Transverse colon (tissue), 4 donors: ENCODE data around the gene ATP4B. TPM values are rescaled to one million over a fixed set of nuclear protein-coding genes. Genes with fewer than 3 reads are reported as not detected.

Experiments
- DNase-seq: peaks from one replicate; pipeline ENCODE4 v3.0.0-alpha.2; 2019
- H3K27ac ChIP-seq, 4 donors: fragments of 200-600 bp; sonication (generic); 2 replicates each; pipeline ENCODE4 v1.5.1; 2016 to 2018; ENCODE audit warnings: inconsistent platforms in 4 of 4
- H3K27me3 ChIP-seq: fragments of 200-600 bp; sonication (generic); 2 replicates; pipeline ENCODE4 v1.5.1; 2017; ENCODE audit warnings: inconsistent platforms
- H3K36me3 ChIP-seq, 4 donors: fragments of 200-600 bp; sonication (generic); 2 replicates each; pipeline ENCODE4 v1.5.1; 2017 to 2019; ENCODE audit warnings: inconsistent platforms in 4 of 4
- H3K4me1 ChIP-seq, 4 donors: fragments of 200-600 bp; sonication (generic); 2 replicates each; pipeline ENCODE4 v1.5.1; 2017 to 2020; ENCODE audit warnings: inconsistent platforms in 4 of 4
- H3K4me3 ChIP-seq, 4 donors: fragments of 200-600 bp; sonication (generic); 1 replicate in 1 of 4; 2 replicates in 3 of 4; pipeline versions ENCODE4 v1.5.1 to v1.6.1; 2017 to 2019; ENCODE audit warnings: inconsistent platforms in 4 of 4
- H3K9me3 ChIP-seq, 2 donors: fragments of 200-600 bp; sonication (generic); 2 replicates each; pipeline ENCODE4 v1.5.1; 2017 to 2019; ENCODE audit warnings: inconsistent platforms in 2 of 2
- EP300 ChIP-seq: sonication (generic); formaldehyde crosslinking; IDR thresholded peaks from one replicate; pipeline ENCODE4 v1.6.1; 2017; ENCODE audit warnings: antibody characterized with exemption, low read depth
- POLR2A ChIP-seq: fragments of 450-650 bp; IDR thresholded peaks from one replicate; pipeline ENCODE4 v1.6.1; 2016; ENCODE audit warnings: antibody characterized with exemption, mild to moderate bottlenecking, moderate library complexity
- POLR2AphosphoS5 ChIP-seq, 3 donors: sonication (generic); formaldehyde crosslinking; IDR thresholded peaks; one replicate each; pipeline ENCODE4 v1.6.1; 2016; ENCODE audit warnings: antibody characterized with exemption in 3 of 3
- WGBS, 2 donors: methylation state at CpG; one replicate each; pipeline ENCODE4 v1.1.5; 2018; ENCODE audit warnings: low coverage in 1 of 2; 5-methylcytosine and 5-hydroxymethylcytosine counted together
- in situ Hi-C, 4 donors: fragments of 200-750 bp; cut with MboI; loops; one replicate each; pipeline versions ENCODE4 v1.15.0 to v1.15.1; 2017; ENCODE audit warnings: low sequenced_read_pairs in 3 of 4, low pct_ligation_motif_present in 1 of 4, low pct_unique_long_range_greater_than_20kb in 1 of 4
- intact Hi-C: fragments of 100-400 bp; cut with DNase I; formaldehyde crosslinking; loops from one replicate; pipeline ENCODE4 v1.15.1; 2023; ENCODE audit warnings: low total_unique reads
- total RNA-seq, 4 donors: library from RNA; depleted of rRNA; stranded (reverse); fragments of >200 nt; gene quantifications; one replicate each; pipeline ENCODE4 v1.1.0, GENCODE V29; 2016
- TF ChIP-seq, protein P1 (sequence below), 5 experiments: fragments of 200-600 bp in 3 of 5; fragments of 450-650 bp in 2 of 5; sonication (generic) in 3 of 5; IDR thresholded peaks; 1 replicate in 2 of 5; 2 replicates in 3 of 5; pipeline ENCODE4 v1.5.1; 2016 to 2017; ENCODE audit warnings: antibody characterized with exemption in 5 of 5, inconsistent platforms in 3 of 5, mild to moderate bottlenecking in 2 of 5, moderate library complexity in 1 of 5

The ATP4B gene
- total RNA-seq, 4 donors from 2014 or later = not detected

DNA sequence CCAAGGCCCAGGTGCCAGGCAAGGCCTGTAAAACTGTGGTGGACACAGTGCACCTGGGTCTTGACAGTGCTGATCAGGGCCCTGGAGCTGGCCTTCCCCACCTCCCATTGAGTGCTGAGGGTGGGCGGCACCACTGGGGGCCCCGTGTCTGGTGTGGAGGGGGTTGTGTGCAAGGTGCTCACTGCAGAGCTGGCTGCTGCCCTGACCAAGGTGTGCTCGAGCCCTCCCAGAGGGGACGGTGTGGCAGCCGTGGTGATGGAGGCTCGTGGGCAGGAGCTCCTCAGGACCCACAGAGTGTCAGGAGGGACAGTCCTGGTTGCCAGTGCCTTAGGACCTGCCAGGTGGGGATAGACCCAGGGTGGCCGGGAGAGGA is 23.0 kb downstream of the ATP4B start:
- 93% methylated on average over 7 of the region's 7 CpGs; no CpG with 5 or more reads in 1 of the 2 donors for WGBS, 2 donors
- in situ Hi-C loops = no loop called here
- no peak for DNase-seq
- H3K9me3 ChIP-seq = no peaks in the 10 kb centered on the region
- intact Hi-C loops = no loop called here
- H3K27me3 ChIP-seq = no peaks in the 10 kb centered on the region
- TF ChIP-seq, protein P1, sequence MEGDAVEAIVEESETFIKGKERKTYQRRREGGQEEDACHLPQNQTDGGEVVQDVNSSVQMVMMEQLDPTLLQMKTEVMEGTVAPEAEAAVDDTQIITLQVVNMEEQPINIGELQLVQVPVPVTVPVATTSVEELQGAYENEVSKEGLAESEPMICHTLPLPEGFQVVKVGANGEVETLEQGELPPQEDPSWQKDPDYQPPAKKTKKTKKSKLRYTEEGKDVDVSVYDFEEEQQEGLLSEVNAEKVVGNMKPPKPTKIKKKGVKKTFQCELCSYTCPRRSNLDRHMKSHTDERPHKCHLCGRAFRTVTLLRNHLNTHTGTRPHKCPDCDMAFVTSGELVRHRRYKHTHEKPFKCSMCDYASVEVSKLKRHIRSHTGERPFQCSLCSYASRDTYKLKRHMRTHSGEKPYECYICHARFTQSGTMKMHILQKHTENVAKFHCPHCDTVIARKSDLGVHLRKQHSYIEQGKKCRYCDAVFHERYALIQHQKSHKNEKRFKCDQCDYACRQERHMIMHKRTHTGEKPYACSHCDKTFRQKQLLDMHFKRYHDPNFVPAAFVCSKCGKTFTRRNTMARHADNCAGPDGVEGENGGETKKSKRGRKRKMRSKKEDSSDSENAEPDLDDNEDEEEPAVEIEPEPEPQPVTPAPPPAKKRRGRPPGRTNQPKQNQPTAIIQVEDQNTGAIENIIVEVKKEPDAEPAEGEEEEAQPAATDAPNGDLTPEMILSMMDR (IDR thresholded peaks at IDR 0.05) = no peak
- TF ChIP-seq EP300 (no peak), POLR2AphosphoS5 (IDR thresholded peaks at IDR 0.05) (no peak), POLR2A (no peak)
- H3K4me1 ChIP-seq = no peaks in the 10 kb centered on the region
- no peak overlapping the region for H3K4me3 ChIP-seq
- H3K36me3 ChIP-seq = peaks cover 0 to 49% (median 24%) of the 10 kb centered on the region in 4 donors
- H3K27ac ChIP-seq = no peak overlapping the region

DNA sequence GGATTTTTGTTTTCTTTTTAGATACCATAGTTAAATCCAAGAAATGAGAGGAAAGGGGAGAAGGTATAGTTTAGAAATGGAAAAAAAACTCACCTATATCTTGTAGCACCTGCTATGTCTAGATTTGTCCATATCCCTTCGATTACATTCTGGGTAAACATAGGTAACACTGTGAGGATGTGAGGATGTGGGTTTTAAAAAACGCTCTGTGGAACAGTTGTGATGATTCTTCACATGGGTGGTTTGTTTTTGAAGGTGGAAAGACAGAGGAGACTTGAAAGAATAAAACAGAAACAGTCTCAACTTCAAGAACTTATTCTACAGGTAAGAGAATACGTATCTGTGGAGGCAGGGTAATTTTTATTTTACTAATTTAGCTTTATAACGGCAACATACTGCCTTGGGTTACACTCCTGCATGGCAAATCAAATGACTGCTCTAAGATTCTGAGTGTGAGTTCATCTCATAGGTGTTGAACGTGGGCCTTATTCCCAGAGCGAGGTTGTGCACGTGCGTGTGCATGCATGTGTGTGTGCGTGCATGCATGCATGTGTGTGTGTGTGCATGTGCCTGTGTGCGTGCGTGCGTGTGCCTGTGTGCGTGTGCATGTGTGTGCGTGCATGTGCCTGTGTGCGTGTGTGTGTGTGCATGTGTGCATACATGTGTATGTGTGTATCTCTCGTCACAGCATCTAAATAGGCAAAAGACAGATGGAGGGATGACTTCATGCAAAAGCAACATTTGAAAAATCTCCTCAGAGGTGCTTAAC is 23.5 kb downstream of the ATP4B start:
- H3K9me3 ChIP-seq = no peaks in the 10 kb centered on the region
- H3K36me3 ChIP-seq = peaks cover 0 to 49% (median 22%) of the 10 kb centered on the region in 4 donors
- TF ChIP-seq, protein P1 (IDR thresholded peaks at IDR 0.05) = no peak
- TF ChIP-seq POLR2AphosphoS5 (IDR thresholded peaks at IDR 0.05) (no peak), POLR2A (no peak), EP300 (no peak)
- intact Hi-C loops = no loop called here
- no peaks in the 10 kb centered on the region for H3K4me1 ChIP-seq
- no peak overlapping the region for H3K27ac ChIP-seq
- DNase-seq = no peak
- 90 to 91% methylated on average over 9 to 16 of the region's 16 CpGs for WGBS, 2 donors
- H3K4me3 ChIP-seq = no peak overlapping the region
- no peaks in the 10 kb centered on the region for H3K27me3 ChIP-seq
- in situ Hi-C loops = no loop called here

DNA sequence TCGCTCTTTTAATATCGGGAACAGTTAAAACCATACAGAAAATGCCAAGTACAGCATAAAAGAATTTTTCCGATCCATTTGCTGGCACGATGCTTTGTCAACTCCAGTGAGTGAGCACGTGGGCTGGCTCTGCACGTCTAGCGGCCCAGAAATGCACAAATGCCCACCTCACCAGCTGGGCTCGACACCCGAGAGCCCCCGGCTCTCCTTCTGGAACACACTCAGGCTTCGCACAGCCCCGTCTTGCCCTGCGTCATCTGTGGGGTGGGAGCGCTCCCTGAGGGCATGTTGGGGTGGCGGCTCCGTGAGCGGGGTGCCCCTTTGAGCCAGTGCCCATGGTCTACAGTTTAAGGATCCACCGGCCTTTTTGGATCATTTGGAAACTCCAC is 24.5 kb downstream of the ATP4B start:
- TF ChIP-seq POLR2AphosphoS5 (IDR thresholded peaks at IDR 0.05) = no peak
- TF ChIP-seq EP300 = no peak
- TF ChIP-seq, protein P1 (IDR thresholded peaks at IDR 0.05) = no peak
- H3K27ac ChIP-seq = no peak overlapping the region
- no peaks in the 10 kb centered on the region for H3K27me3 ChIP-seq
- in situ Hi-C loops (no loop called here), intact Hi-C loops (no loop called here)
- no peak overlapping the region for H3K4me3 ChIP-seq
- no peaks in the 10 kb centered on the region for H3K4me1 ChIP-seq
- H3K36me3 ChIP-seq = peaks cover 0 to 44% (median 21%) of the 10 kb centered on the region in 4 donors
- 97 to 100% methylated on average over 3 to 13 of the region's 18 CpGs for WGBS, 2 donors
- H3K9me3 ChIP-seq = no peaks in the 10 kb centered on the region
- DNase-seq = no peak

DNA sequence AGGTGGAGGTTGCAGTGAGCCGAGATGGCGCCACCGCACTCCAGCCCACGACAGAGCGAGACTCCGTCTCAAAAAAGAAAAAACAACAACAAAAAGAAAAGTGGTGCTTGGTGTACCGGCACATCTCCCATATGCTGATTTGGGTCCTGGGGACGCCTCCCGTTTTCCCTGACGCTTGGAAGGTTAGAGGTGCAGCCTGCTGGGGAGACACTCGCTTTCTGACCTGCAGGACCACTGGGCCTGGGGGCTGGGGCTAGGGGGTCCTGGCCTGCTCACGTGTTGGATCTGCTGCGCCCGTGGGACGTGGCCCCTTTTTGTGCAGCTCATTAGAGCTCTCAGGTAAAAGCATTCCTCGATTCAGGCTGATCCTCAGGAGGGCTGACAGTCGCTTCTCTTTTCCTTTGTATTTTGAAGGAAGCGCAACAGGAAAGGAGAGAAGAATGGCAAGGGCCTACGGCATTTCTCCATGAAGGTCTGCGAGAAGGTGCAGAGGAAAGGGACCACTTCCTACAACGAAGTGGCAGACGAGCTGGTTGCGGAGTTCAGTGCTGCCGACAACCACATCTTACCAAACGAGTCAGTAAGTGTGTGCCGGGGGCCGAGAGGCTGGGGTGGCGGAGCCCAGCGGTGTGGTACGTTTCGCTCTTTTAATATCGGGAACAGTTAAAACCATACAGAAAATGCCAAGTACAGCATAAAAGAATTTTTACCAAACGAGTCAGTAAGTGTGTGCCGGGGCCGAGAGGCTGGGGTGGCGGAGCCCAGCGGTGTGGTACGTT is 25.1 kb downstream of the ATP4B start:
- Histone ChIP-seq H3K9me3 (no peaks in the 10 kb centered on the region), H3K27ac (no peak overlapping the region), H3K4me1 (no peaks in the 10 kb centered on the region), H3K27me3 (no peaks in the 10 kb centered on the region), H3K36me3 (peaks cover 0 to 38% (median 18%) of the 10 kb centered on the region in 4 donors), H3K4me3 (no peak overlapping the region)
- no peak for DNase-seq
- in situ Hi-C loops (no loop called here), intact Hi-C loops (no loop called here)
- 95 to 97% methylated on average over 6 to 38 of the region's 38 CpGs for WGBS, 2 donors
- no peak for TF ChIP-seq POLR2AphosphoS5 (IDR thresholded peaks at IDR 0.05)
